PC-9 (cell line): Measurements from ENCODE around the gene DUSP23.

Experiments used
- EZH2 ChIP-seq: fragments of 200-600 bp; sonication (generic); IDR thresholded peaks from 2 replicates; pipeline ENCODE4 v1.8.0; 2017; ENCODE audit warnings: antibody characterized with exemption, low read depth
- TF ChIP-seq, protein P1 (sequence below): fragments of 200-600 bp; sonication (generic); conservative IDR thresholded peaks from 2 replicates; pipeline ENCODE4 v1.6.1; 2017; ENCODE audit warnings: mixed run types, antibody characterized with exemption, mild to moderate bottlenecking, moderate library complexity

DNA sequence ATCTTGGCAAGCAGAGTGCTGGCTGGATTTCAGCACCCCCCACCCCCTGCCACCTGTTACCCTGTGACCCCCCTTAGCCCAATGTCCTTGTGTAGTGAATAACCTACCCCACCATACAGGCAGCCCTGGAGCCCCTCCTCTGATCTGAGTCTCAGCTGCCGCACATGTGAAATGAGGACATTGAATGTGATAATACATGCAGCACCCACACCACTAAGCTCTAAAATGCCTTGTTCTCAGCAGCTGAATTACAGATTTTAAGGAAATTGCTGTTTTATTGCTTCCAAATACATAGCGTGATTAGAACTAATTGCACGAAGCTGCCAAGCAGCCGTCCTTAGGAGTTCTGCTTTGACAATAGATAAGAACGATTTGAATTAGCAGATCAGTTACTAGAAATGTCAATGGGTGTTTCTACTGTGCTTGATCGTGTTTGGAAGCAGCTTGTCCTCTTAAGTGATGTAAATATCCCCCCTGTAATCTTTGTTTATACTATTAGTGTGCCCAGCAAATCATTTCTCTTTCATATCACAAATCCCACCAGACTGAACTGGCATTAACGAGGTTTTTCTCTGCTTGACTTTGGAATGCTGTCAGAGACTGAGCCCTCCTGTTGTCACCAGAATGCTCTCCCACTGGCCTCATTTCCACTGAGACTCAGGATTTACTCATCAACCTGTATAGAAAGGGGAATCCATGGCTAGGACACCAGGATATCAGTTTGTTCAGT is 50.8 kb downstream of the DUSP23 start:
- TF ChIP-seq, protein P1, sequence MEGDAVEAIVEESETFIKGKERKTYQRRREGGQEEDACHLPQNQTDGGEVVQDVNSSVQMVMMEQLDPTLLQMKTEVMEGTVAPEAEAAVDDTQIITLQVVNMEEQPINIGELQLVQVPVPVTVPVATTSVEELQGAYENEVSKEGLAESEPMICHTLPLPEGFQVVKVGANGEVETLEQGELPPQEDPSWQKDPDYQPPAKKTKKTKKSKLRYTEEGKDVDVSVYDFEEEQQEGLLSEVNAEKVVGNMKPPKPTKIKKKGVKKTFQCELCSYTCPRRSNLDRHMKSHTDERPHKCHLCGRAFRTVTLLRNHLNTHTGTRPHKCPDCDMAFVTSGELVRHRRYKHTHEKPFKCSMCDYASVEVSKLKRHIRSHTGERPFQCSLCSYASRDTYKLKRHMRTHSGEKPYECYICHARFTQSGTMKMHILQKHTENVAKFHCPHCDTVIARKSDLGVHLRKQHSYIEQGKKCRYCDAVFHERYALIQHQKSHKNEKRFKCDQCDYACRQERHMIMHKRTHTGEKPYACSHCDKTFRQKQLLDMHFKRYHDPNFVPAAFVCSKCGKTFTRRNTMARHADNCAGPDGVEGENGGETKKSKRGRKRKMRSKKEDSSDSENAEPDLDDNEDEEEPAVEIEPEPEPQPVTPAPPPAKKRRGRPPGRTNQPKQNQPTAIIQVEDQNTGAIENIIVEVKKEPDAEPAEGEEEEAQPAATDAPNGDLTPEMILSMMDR: no peak
- TF ChIP-seq EZH2: no peak
